HepG2 (cell line): ENCODE results near the gene TNS4. TPM values are rescaled to one million over a fixed set of nuclear protein-coding genes. Genes with fewer than 3 reads are reported as not detected.

Experiments used
- CREM ChIP-seq, 2 experiments: sonication (generic) in 1 of 2; formaldehyde crosslinking in 1 of 2; IDR thresholded peaks; 2 replicates each; pipeline versions ENCODE4 v1.4.0 to v1.6.1; 2016 to 2020; ENCODE audit warnings: antibody characterized with exemption in 1 of 2, mild to moderate bottlenecking in 1 of 2, missing genetic modification reagents in 1 of 2
- FOXO4 ChIP-seq: sonication (generic); formaldehyde crosslinking; conservative IDR thresholded peaks from 2 replicates; pipeline ENCODE4 v1.8.1; 2023; ENCODE audit warnings: missing genetic modification reagents
- HDAC6 ChIP-seq: fragments of 200-600 bp; sonication (generic); IDR thresholded peaks from 2 replicates; pipeline ENCODE4 v1.7.0; 2017; ENCODE audit warnings: mild to moderate bottlenecking, antibody characterized with exemption, low read length, low read depth
- HES4 ChIP-seq: sonication (generic); formaldehyde crosslinking; IDR thresholded peaks from 2 replicates; pipeline ENCODE4 v1.9.0; 2021; ENCODE audit warnings: mild to moderate bottlenecking, missing genetic modification reagents, borderline replicate concordance
- HOXA9 ChIP-seq: sonication (generic); formaldehyde crosslinking; IDR thresholded peaks from 2 replicates; pipeline ENCODE4 v1.8.1; 2022; ENCODE audit warnings: missing genetic modification reagents, mild to moderate bottlenecking, moderate library complexity, borderline replicate concordance
- NAIF1 ChIP-seq: sonication (generic); formaldehyde crosslinking; IDR thresholded peaks from 2 replicates; pipeline ENCODE4 v1.5.0; 2020; ENCODE audit warnings: mild to moderate bottlenecking, missing genetic modification reagents, borderline replicate concordance
- NBN ChIP-seq: fragments of 450-650 bp; conservative IDR thresholded peaks from 2 replicates; pipeline ENCODE4 v1.6.1; 2017
- NCOA2 ChIP-seq: sonication (generic); formaldehyde crosslinking; IDR thresholded peaks from 2 replicates; pipeline ENCODE4 v1.8.0; 2022; ENCODE audit warnings: inconsistent platforms
- SKIL ChIP-seq: sonication (generic); formaldehyde crosslinking; IDR thresholded peaks from 2 replicates; pipeline ENCODE4 v1.8.0; 2022; ENCODE audit warnings: missing genetic modification reagents, mild to moderate bottlenecking, moderate library complexity, borderline replicate concordance
- SNAPC2 ChIP-seq: sonication (generic); formaldehyde crosslinking; IDR thresholded peaks from 2 replicates; pipeline ENCODE4 v1.8.1; 2022; ENCODE audit warnings: mild to moderate bottlenecking, missing genetic modification reagents
- SOX5 ChIP-seq: IDR thresholded peaks from 2 replicates; pipeline ENCODE4 v1.6.1; 2016; ENCODE audit warnings: borderline replicate concordance
- SP5 ChIP-seq: IDR thresholded peaks from 2 replicates; pipeline ENCODE4 v1.6.1; 2016; ENCODE audit warnings: low read depth, borderline replicate concordance
- STAT5B ChIP-seq: sonication (generic); formaldehyde crosslinking; IDR thresholded peaks from 2 replicates; pipeline ENCODE4 v1.4.0; 2020; ENCODE audit warnings: missing genetic modification reagents
- TCF7L2 ChIP-seq: IDR thresholded peaks from 2 replicates; pipeline ENCODE4 v1.6.1; 2011; ENCODE audit warnings: mild to moderate bottlenecking, low read depth, low read length, moderate library complexity
- TERF1 ChIP-seq: sonication (generic); formaldehyde crosslinking; IDR thresholded peaks from 2 replicates; pipeline ENCODE4 v1.8.0; 2022; ENCODE audit warnings: mild to moderate bottlenecking, missing genetic modification reagents, moderate library complexity
- TIGD3 ChIP-seq: sonication (generic); formaldehyde crosslinking; IDR thresholded peaks from 2 replicates; pipeline ENCODE4 v1.5.1; 2020; ENCODE audit warnings: mild to moderate bottlenecking, missing genetic modification reagents, borderline replicate concordance
- ZMAT3 ChIP-seq: sonication (generic); formaldehyde crosslinking; conservative IDR thresholded peaks from 2 replicates; pipeline ENCODE4 v1.7.0; 2021; ENCODE audit warnings: missing genetic modification reagents
- ZNF263 ChIP-seq: sonication (generic); formaldehyde crosslinking; IDR thresholded peaks from 2 replicates; pipeline ENCODE4 v1.4.0; 2020; ENCODE audit warnings: missing genetic modification reagents
- ZNF331 ChIP-seq: sonication (generic); formaldehyde crosslinking; IDR thresholded peaks from 2 replicates; pipeline ENCODE4 v1.4.0; 2020; ENCODE audit warnings: missing genetic modification reagents
- ZNF414 ChIP-seq: sonication (generic); formaldehyde crosslinking; IDR thresholded peaks from 2 replicates; pipeline ENCODE4 v1.5.0; 2020; ENCODE audit warnings: missing genetic modification reagents
- ZNF839 ChIP-seq: sonication (generic); formaldehyde crosslinking; IDR thresholded peaks from 2 replicates; pipeline ENCODE4 v1.4.0; 2020; ENCODE audit warnings: missing genetic modification reagents, mild to moderate bottlenecking, borderline replicate concordance
- ZSCAN20 ChIP-seq: sonication (generic); formaldehyde crosslinking; IDR thresholded peaks from 2 replicates; pipeline ENCODE4 v1.4.0; 2020; ENCODE audit warnings: missing genetic modification reagents, mild to moderate bottlenecking, borderline replicate concordance
- polyA plus RNA-seq, 8 experiments: library from polyadenylated mRNA; depleted of rRNA in 3 of 8; stranded (reverse) in 7 of 8; unstranded in 1 of 8; fragments of >200 nt; fragmentation: Illumina TruSeq in 4 of 8; extraction: Trizol in 4 of 8; gene quantifications; 2 replicates each; pipeline versions ENCODE4 v1.2.1 to v1.2.3, GENCODE V29; 2011 to 2016; ENCODE audit warnings: low read depth in 4 of 8, missing spikeins in 1 of 8, mixed read lengths in 1 of 8; ENCODE audit not compliant: insufficient read depth in 1 of 8
- total RNA-seq, 5 experiments: library from RNA; depleted of rRNA; stranded (reverse); fragments of >200 nt; fragmentation: Illumina TruSeq; extraction: Trizol; gene quantifications; 2 replicates each; pipeline ENCODE4 v1.2.3, GENCODE V29; 2016; ENCODE audit warnings: low read depth in 1 of 5

The TNS4 gene
- total and polyA plus RNA-seq, 2 of the 13 experiments (the other 11 are each of a cell fraction or from before 2014, with no cell fraction given) = 0.58 to 2.1 TPM

- peak; percentile 6; the same call in 1 of the 2 replicates for TF ChIP-seq ZSCAN20 (CRISPR knock-in tag)
- peak; percentile 53; the same call in 1 of the 2 replicates for TF ChIP-seq HES4 (CRISPR knock-in tag)
- TF ChIP-seq SKIL (CRISPR knock-in tag) = 0 out of 2 replicates have a peak, but pooled peaks have one; percentile 65
- TF ChIP-seq HOXA9 (CRISPR knock-in tag) = peak; percentile 96
- TF ChIP-seq ZMAT3 (CRISPR knock-in tag) = no peak
- TF ChIP-seq NBN = no peak
- TF ChIP-seq ZNF839 = no peak
- TF ChIP-seq TIGD3 (CRISPR knock-in tag) = no peak
- 0 out of 2 replicates have a peak, but pooled peaks have one; percentile 59 for TF ChIP-seq SNAPC2 (CRISPR knock-in tag)
- no peak for TF ChIP-seq ZNF414 (CRISPR knock-in tag)
- no peak for TF ChIP-seq FOXO4 (CRISPR knock-in tag)
- TF ChIP-seq SOX5 (CRISPR knock-in tag) = 0 out of 2 replicates have a peak, but pooled peaks have one; percentile 21
- no peak for TF ChIP-seq TCF7L2
- TF ChIP-seq ZNF331 = peak; percentile 67; the same call in 1 of the 2 replicates
- TF ChIP-seq HDAC6 = no peak
- TF ChIP-seq STAT5B (CRISPR knock-in tag) = no peak
- TF ChIP-seq TERF1 (CRISPR knock-in tag) = no peak
- TF ChIP-seq SP5 (CRISPR knock-in tag) = no peak
- TF ChIP-seq NAIF1 (CRISPR knock-in tag) = no peak; the same call in 1 of the 2 replicates
- TF ChIP-seq NCOA2 (CRISPR knock-in tag) = no peak; the same call in 1 of the 2 replicates
- peak; percentile 43; the same call in 1 of the 2 replicates for TF ChIP-seq ZNF263 (CRISPR knock-in tag)
- TF ChIP-seq CREM (IDR thresholded peaks at IDR 0.05) = no peak
- no peak for TF ChIP-seq CREM (CRISPR knock-in tag; IDR thresholded peaks at IDR 0.05)
Observed at GRCh38 chr17:40443196-40443987, 58.0 kb downstream of the TNS4 start, which contains the start of gene IGFBP4 (continued).
